Left renal pelvis (tissue), 4 donors: ENCODE data around the gene DNASE1L3. TPM values are rescaled to one million over a fixed set of nuclear protein-coding genes. Genes with fewer than 3 reads are reported as not detected.

ENCODE experiments used
- DNase-seq, 4 donors: peaks; one replicate each; pipeline ENCODE4 v3.0.0-alpha.2; 2013; ENCODE audit warnings: low read depth in 4 of 4, low spot score in 3 of 4
- polyA plus RNA-seq, 4 donors: library from polyadenylated mRNA; unstranded; fragments of 120-200 nt; gene quantifications; one replicate each; pipeline ENCODE4 v1.2.1, GENCODE V29; 2013; ENCODE audit not compliant: insufficient read length in 4 of 4

Gene DNASE1L3
- polyA plus RNA-seq, 4 donors, result 2.5 to 17.2 (median 3.5) TPM

DNA sequence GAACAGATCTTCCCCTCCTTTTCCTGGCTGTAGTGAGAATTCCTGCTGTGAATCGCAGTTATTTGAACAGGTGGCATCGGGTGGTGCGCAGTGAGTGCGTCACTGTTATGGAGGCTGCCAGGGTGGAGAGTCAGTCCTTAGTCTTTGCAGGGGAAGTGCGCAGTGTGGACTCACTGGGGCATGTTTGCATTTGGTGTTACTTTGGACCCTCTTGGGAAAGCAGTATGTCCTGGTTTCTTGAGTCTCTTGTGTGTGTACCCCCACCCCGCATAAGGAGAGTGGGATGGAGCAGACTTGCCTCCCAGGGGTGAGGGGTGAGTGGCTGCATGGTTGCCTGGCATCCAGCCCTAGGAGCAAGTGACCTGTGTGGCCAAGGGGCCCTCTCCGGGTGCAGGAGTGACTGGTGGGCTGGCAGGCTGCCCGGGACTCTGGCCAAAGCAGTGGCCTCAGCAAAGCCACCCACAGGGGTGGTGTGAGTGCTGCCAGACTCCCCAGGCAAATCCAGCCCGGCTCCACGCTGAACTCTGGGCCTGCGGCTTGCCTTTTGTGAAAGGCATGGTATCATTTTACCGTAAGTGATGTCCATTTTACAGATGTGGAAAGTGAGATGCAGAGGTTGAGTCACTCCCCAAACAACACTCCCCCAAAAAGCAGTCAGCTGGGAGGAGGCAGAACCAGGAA lies 46.4 kb downstream of the DNASE1L3 start:
- no peak for DNase-seq

DNA sequence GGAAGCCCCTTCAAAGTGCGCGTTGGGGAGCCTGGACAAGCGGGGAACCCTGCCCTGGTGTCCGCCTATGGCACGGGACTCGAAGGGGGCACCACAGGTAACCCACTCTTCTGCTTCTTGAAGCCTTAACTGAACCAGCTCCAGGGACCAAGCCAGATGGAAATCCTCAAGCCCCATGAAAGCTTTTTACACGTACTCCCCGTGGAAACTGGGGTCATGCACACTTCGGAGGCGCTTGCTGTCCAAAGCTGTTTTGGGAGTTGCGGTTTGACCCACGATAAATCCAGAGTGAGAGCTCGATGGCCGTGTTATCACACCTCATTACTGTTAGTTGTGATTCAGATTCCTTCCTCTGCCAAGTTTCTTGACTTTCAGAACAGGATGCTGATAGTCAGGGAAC lies 47.5 kb downstream of the DNASE1L3 start:
- peak in 2 of 4 donors; percentile 66 to 71 for DNase-seq

DNA sequence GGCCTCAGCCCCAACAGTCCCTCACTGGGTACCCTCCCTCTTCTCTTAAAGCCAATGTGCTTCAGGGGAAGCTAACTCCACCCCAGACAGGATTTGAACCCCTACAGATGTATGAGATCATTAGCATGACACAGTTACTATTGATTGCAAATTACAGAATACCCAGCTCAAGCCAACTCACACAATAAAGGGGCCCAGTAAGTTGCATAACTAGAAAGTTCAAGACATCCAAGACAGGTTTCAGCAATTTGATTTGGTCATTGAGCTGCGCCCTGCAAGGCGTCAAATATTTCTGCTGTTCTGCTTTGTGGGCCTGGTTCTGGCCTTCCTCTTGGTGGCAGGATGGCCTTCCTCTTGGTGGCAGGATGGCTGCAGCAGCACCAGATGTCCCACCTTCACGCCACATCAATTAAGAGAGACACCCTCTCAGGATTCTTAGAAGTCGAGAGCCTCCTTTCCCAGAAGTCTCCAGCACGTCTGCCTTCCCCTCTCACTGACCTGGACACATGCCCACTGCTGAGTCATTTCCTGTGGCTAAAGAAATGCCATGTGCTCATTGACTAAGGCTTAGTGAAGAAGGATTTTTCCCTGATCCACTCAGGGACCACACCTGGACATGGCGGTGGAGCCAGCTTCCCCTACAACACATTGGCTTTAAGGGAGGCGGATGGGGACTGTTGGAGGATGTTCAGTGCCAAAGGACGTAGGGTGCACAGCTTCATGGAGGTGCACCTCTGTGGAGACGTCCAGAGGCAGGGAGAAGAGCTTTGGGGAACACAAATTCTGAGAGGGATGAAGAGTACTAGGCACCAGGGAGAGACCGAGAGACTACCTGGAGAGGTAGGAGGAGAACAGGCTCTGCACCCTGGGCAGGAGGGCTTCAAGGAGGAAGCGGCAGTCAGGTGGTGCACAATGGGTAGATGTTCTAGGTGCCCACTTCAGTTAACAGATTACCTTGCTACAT lies 49.1 kb downstream of the DNASE1L3 start:
- no peak for DNase-seq

DNA sequence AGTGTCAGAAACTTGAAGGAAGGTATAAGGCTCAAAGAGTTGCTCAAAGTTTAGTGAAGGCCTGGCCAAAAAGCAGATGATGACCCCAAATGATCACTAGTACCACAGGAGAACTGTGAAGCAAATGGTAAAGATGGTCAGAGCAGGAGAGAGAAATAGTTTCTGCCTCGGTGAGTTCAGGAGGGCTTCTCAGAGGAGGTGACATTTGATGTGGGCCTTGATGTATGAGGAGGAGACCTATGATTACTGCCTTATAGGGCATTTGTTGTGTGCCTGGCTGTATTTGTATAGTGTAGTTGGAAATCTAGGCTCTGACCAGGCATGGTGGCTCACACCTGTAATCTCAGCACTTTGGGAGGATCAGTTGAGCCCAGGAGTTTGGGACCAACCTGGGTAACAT lies 50.4 kb downstream of the DNASE1L3 start:
- DNase-seq, result no peak

DNA sequence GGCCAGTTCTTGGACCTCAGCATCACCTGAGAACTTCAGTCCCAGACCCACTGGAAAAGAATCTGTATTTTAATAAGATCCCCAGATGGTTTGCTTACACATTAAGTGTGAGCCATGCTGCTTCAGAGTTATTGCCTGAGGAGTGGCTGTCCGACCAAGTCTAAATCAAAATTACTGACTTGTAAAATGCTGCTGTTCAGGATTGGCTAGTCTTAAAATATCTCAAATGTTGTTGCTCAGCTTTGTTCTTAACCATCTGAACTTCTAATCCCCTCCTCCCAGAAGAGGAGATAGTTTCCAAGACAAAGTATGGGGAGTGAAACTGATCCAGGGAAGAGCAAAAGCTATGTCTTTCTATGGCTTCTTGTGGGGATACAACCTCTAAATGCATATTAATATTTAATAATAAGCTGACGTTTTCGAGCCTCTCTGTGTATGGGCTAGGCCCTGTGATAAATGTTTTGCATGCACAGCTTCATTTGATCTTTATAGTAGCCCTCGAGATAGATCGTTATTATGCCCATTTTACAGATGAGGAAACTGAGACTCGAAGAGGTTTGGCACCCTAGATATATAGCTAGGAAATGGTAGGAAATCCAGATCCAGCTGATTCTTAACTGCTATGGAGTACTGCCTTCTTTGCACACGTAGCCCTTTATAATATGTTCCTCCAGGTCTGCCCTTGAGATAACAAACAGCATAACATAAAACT lies 52.2 kb downstream of the DNASE1L3 start:
- no peak for DNase-seq

DNA sequence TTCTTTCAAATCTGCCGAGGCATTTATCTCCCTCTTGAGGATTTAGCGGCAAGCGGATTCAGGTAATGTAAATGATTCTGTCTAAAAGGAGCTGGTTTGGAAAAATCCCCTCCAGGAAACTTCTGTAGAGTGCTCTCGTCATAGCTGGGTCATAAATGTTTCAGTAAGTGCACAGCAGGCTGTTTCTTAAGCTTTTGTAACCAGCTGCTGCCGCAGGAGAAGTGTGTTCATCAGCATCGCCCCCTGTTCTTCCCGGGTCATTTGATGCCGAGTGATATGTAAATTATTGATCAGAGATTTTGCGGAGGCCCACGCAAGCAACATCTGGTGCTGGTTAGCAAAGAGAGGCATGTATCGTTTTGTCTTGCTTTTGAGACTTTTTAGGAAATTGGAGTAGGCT lies 53.1 kb downstream of the DNASE1L3 start:
- no peak for DNase-seq

DNA sequence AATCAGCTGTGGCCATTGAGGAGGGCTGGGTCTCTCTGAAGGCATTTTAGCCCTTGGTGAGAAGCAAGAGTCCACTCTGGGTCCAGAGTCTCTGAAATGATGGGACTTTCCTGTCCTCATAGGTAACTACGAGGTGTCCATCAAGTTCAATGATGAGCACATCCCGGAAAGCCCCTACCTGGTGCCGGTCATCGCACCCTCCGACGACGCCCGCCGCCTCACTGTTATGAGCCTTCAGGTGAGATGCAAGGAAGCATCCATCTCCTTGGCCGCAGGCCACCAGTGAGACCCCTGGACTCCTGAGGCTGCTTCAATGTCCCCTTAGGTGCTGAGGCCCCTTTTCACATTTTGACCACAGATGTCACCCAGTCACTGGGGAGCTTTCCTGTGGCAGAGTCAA lies 54.9 kb downstream of the DNASE1L3 start:
- no peak for DNase-seq

DNA sequence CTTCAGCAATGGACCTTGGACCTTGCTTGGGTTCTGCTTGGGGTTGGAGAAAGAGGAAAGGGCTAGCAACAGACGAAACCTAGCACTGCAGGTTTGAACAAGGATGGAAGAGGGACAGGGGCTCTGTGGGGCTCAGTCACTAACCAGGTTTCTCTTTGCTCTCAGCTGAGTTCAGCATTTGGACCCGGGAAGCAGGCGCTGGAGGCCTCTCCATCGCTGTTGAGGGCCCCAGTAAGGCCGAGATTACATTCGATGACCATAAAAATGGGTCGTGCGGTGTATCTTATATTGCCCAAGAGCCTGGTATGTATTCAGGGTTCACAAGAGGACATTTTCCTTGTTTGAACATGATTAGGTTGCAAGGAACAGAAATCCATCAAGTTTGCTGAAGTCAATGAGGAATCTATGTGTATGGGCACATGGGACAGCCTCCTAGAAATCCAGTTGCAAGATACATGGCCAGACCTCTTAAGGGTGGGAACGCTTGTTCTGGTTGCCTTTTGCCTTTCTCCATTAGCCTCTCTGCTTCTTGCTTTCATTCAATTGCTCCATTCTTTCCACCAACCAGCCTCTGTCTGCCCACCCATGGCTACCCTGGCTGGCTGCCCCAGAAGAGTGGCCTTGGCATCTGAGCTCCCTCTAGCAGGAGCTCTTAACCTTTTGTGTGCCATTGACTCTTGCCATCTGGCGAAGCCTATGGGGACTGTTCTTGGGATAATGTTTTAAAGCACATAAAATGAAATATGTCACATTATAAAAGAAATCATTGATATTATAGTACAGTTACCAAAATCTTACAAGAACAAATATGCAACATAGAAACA lies 55.9 kb downstream of the DNASE1L3 start:
- DNase-seq, result no peak

DNA sequence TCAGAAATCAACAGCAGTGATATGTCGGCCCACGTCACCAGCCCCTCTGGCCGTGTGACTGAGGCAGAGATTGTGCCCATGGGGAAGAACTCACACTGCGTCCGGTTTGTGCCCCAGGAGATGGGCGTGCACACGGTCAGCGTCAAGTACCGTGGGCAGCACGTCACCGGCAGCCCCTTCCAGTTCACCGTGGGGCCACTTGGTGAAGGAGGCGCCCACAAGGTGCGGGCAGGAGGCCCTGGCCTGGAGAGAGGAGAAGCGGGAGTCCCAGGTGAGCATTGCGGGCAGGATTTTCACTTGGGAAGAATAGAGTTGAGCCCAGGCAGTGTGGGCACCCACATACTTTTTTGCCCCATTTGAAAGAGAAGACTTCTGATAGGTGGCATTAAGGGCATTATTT lies 57.4 kb downstream of the DNASE1L3 start:
- no peak for DNase-seq

DNA sequence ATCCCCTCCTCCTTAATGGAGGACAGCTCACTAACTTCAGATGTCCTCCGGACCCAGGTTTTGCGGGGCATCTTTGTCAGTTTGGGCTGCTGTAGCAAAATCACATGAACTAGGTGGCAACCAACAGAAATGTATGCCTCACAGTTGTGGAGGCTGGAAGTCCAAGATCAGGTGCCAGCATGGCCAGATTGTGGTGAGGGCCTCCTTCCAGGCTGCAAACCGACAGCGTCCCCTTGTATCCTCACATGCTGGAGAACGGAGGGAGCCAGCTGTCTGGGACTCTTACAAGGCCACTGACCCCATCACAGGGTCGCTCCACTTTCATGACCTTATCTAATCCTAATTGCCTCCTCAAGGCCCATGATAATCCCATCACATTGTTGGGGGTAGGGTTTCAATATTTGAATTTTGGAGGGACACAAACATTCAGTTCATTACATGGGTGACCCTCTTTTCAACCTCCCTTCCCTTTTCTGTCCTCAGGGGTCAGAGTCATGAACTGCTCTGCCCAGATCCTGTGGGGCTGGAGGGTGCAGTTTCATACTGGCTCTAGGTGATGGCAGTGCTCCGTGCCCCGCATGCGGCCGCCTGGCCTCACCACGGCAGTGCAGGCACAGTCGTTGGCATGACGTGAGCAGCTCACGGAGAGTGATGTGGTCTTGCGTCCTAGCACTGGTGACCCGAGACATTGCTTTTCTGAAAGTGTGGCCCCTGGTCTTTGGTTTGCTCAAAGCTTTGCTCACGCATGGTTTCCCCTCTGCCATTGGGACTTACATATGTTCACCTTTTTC lies 58.4 kb downstream of the DNASE1L3 start:
- DNase-seq, result no peak

DNA sequence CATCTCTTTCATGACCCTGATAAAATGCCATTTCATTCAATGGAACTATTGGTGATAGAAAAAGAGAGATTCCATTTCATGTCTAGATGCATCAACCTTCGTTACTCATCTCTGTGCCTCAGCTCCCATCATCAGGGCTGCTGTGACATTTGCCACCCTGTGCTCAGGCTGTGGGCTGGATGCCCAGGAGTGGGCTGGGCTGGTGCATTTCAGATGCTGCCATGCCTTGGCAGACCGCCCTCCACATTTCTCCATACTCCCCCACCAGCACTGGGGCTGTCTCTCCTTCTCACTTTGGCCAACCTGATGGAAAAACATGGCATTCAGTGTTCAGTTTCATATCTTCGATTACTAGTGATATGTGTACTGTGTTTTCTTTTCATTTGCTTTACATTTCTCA lies 59.1 kb downstream of the DNASE1L3 start:
- no peak for DNase-seq

DNA sequence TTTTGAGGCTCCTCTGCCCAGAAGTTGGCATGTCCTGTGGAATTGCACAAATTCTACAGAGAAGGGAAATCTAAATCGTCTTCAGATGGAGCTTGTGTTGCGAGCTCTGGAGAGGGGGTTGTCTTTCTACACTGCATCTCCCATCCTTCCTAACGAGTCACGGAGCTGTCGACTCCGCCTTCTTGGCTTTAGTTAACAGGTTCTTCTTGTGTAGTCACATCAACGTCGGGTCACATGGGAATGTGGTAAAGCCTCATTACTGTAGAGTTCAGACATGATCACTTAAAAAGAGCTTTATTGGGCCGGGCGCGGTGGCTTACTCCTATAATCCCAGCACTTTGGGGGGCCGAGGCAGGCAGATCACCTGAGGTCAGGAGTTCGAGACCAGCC lies 60.0 kb downstream of the DNASE1L3 start:
- no peak for DNase-seq

DNA sequence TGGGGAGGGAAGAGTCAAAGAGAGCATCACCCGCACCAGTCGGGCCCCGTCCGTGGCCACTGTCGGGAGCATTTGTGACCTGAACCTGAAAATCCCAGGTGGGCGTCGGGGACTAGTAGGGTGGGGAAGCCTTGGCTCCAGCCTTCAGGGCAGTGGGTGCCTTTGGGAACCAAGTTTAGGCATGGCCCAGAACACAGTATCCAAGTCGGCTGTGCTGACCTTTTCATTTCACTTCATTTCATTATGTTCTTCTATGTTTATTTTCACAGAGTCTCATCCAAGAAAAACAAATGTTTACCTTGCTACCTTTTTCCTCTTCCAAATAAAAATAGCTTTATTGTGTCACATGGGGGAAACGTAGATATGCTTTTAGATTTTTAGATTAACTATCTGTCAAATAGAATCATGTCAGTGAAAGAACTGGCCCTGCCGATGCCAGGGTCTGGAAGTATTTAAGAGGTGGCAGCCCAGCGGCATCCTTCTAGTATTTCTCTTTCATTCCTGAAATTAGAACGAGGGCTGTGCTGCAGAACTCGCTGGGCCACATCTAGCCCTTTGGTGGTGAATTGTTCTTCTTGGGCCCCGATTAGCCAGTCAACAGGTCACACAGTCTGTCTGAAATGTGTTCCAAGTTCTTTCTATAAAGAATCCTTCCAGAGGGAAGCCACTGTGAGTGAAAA lies 60.5 kb downstream of the DNASE1L3 start:
- DNase-seq, result no peak

DNA sequence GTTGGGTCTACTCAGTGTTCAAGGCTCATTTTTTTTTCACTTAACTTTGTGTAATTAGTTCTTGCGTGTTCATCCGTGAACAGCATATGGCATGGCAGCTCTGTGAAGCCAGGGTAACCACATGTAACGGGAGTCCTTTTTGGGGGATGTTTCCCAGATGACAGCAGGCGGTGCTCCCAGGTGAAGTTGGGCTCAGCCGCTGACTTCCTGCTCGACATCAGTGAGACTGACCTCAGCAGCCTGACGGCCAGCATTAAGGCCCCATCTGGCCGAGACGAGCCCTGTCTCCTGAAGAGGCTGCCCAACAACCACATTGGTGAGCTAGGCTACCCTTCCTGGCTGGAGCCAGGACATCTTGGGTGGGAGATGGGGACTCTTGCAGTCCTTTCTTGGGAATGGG lies 62.7 kb downstream of the DNASE1L3 start:
- DNase-seq, result no peak

DNA sequence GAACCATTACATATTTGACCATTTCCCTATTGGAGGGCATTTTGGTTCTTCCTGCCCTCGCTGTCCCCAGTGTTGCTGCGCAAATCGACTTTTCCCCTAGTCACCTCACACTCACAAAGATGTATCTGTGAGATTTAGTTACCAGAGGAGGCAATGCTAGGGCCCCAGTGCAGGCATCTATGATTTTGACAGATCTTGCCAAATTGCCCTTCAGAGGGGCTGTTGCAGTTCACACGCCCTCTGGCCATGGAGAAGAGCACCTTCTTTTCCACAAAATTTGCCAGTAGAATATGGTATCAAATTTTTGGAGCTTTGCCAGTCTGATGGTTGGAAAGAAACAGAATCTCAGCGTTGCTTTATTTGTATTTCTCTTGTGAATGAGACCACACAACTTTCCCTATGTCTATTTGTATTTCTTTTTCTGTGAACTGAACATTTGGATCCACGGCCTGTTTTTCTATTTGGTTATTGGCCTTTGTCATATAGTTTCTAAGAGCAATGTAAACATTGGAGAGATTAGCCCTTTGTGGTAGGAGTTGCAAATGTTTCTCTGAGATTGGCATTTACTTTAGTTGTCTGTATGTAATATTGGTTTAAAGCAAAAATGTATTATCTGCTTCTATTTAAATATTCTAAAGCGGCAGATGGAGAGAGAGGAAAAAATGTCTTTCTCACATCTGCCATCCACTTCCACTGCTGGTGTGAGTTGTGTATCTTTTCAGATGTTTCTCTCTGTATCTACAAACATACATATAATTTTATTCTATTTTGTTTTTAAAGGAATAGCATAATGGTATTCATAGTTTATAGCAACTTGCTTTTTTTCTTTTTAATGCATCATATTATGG lies 66.1 kb downstream of the DNASE1L3 start:
- no peak for DNase-seq

DNA sequence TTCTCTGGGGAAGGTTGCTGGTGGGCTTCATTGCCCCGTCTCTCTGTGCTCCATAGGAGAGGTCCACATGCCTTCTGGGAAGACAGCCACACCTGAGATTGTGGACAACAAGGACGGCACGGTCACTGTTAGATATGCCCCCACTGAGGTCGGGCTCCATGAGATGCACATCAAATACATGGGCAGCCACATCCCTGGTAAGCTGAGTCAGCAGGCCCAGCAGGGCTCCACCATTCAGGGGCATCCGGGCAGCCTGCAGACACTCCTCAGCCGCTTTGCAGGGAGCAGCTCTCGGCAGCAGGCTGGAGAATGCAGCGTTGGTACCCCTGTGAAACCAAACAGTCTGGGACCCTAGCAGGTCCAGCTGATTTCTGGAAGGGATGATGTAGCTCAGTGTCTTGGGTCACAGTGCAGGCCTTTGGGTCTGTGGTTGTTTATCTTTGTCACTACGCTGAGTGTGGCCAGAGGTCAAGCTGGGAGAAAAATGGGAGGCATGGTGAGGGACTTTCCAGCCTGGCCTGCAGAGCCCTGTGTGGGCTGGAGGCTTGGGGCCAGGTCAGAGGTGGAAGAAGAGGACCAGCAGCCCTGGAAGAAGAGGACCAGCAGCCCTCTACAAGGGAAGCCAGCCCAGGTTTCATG lies 67.2 kb downstream of the DNASE1L3 start:
- no peak for DNase-seq
